ENCODE results near the gene PTGER1. TPM values are rescaled to one million over a fixed set of nuclear protein-coding genes. Genes with fewer than 3 reads are reported as not detected.

The PTGER1 gene
- total and polyA plus RNA-seq, 2 of the 13 experiments (the other 11 are each of a cell fraction or from before 2014, with no cell fraction given): 0.13 TPM; not detected in 1

DNA sequence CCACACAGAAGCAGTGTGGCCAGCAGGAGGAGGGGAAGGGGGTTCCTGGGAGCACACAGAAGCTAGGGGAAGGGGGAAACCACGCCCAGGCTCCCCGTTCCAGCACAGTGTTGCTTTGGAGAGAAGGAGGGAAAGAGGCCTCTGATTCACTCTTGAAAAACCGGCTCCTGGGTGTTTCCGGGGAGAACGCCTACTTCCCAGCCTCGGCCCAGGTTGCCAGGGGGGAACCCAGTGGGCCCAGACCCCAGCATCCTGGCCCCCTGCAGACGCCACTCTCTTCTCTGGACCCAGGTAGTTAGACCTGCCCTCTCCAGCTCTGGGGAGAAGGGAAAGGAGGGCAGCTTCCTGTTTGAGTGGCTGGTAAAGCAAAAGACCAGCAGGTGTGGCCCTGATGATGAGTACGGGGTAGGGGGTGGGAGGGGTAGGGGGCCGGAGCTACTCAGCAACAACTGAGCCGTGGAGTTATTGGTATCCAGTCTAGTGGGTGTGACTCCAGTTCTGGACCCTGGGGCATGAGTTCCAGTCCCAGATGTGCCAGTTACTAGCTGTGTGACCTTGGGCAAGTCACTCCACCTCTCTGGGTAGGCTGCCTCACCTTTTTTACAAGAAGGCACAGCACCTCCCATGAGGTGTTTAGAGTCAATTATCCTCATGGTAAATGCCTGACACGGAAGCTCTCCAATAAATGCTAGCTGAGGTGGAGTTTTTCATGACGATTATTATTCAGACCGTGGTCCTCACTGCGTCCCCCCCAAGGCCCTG, 19.9 kb upstream of the PTGER1 start:
- peak overlapping the region; percentile 70 for H3K9ac ChIP-seq (ENCODE audit: insufficient read depth, low read depth, low read length)
- in situ Hi-C loops (cut with HindIII; ENCODE audit: extremely low pct_ligation_motif_present, low pct_unique_long_range_greater_than_20kb) (no loop called here), intact Hi-C loops (cut with micrococcal nuclease; ENCODE audit: unreplicated experiment) (no loop called here)
- CTCF ChIA-PET (ENCODE audit: low intra/inter-chr PET ratio, low total read pairs): no interaction called here
- no peak overlapping the region for H2AFZ ChIP-seq (ENCODE audit: low read length)
- peaks cover 13% of the 10 kb centered on the region for H3K79me2 ChIP-seq (ENCODE audit: insufficient read depth, low read length)
- ATAC-seq (no peak), DNase-seq (ENCODE audit: low spot score) (no peak), FAIRE-seq (no peak)
- peak; percentile 65 for TF ChIP-seq ZMYM3 (CRISPR knock-in tag; IDR thresholded peaks at IDR 0.05)
- TF ChIP-seq ASH2L (IDR thresholded peaks at IDR 0.05; ENCODE audit: insufficient read length, low read depth, low read length): no peak
- TF ChIP-seq, protein P1, sequence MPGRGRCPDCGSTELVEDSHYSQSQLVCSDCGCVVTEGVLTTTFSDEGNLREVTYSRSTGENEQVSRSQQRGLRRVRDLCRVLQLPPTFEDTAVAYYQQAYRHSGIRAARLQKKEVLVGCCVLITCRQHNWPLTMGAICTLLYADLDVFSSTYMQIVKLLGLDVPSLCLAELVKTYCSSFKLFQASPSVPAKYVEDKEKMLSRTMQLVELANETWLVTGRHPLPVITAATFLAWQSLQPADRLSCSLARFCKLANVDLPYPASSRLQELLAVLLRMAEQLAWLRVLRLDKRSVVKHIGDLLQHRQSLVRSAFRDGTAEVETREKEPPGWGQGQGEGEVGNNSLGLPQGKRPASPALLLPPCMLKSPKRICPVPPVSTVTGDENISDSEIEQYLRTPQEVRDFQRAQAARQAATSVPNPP (CRISPR knock-in tag; IDR thresholded peaks at IDR 0.05): no peak
- TF ChIP-seq, protein P2, sequence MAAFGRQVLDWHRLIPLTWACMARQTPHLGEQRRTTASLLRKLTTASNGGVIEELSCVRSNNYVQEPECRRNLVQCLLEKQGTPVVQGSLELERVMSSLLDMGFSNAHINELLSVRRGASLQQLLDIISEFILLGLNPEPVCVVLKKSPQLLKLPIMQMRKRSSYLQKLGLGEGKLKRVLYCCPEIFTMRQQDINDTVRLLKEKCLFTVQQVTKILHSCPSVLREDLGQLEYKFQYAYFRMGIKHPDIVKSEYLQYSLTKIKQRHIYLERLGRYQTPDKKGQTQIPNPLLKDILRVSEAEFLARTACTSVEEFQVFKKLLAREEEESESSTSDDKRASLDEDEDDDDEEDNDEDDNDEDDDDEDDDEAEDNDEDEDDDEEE (CRISPR knock-in tag; IDR thresholded peaks at IDR 0.05): no peak
- no peak for TF ChIP-seq TFE3 (CRISPR knock-in tag; IDR thresholded peaks at IDR 0.05)
- TF ChIP-seq KDM4B (CRISPR knock-in tag; IDR thresholded peaks at IDR 0.05): no peak
- no peak for TF ChIP-seq MATR3 (CRISPR knock-in tag; IDR thresholded peaks at IDR 0.05)
- peak; percentile 94 for TF ChIP-seq ZNF768 (CRISPR knock-in tag; IDR thresholded peaks at IDR 0.05)
- TF ChIP-seq ZNF776 (CRISPR knock-in tag; IDR thresholded peaks at IDR 0.05): no peak
- no peak for TF ChIP-seq ISL2 (CRISPR knock-in tag; IDR thresholded peaks at IDR 0.05)
- TF ChIP-seq FOXC1 (CRISPR knock-in tag; IDR thresholded peaks at IDR 0.05; ENCODE audit: borderline replicate concordance): no peak
- TF ChIP-seq MTA3 (CRISPR knock-in tag; IDR thresholded peaks at IDR 0.05): no peak
- no peak for TF ChIP-seq TBL1XR1 (IDR thresholded peaks at IDR 0.05; ENCODE audit: borderline replicate concordance, low read length, partially characterized antibody)
- no peak for TF ChIP-seq MXI1 (IDR thresholded peaks at IDR 0.05; ENCODE audit: borderline replicate concordance, low read depth, low read length)
- TF ChIP-seq RFX1 (IDR thresholded peaks at IDR 0.05): no peak
- TF ChIP-seq SMAD3 (CRISPR knock-in tag; IDR thresholded peaks at IDR 0.05): no peak
- TF ChIP-seq CHCHD3 (CRISPR knock-in tag; IDR thresholded peaks at IDR 0.05): peak; percentile 40; the same call in 1 of the 2 replicates
- TF ChIP-seq NFKB2 (CRISPR knock-in tag; IDR thresholded peaks at IDR 0.05; ENCODE audit: borderline replicate concordance): no peak
- TF ChIP-seq, protein P3, sequence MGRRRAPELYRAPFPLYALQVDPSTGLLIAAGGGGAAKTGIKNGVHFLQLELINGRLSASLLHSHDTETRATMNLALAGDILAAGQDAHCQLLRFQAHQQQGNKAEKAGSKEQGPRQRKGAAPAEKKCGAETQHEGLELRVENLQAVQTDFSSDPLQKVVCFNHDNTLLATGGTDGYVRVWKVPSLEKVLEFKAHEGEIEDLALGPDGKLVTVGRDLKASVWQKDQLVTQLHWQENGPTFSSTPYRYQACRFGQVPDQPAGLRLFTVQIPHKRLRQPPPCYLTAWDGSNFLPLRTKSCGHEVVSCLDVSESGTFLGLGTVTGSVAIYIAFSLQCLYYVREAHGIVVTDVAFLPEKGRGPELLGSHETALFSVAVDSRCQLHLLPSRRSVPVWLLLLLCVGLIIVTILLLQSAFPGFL (CRISPR knock-in tag; IDR thresholded peaks at IDR 0.05): no peak
- H3K27me3 ChIP-seq (ENCODE audit: control insufficient read depth in 1 of 2, insufficient read depth in 2 of 2, low read length in 2 of 2): no peaks in the 10 kb centered on the region
- POLR2A ChIA-PET: interaction anchor here (2.0 to 8.5 kb wide), 2 partner anchors 23 to 59 kb away, joined by 6 to 123 read pairs; partner anchors contain the start of gene DNAJB1
- WGBS (ENCODE audit: low lambda C conversion rate): 60% methylated on average over 9 of the region's 14 CpGs
- H4K20me1 ChIP-seq (ENCODE audit: insufficient read depth, low read length): no peaks in the 10 kb centered on the region
- H3K4me1 ChIP-seq (ENCODE audit: insufficient read depth, low read length): peaks cover 37% of the 10 kb centered on the region
- BruUV-seq (replicated peaks): no TSS peak
- H3K36me3 ChIP-seq (replicated peaks in 1 of 2; ENCODE audit: control insufficient read depth in 1 of 2, insufficient read depth in 2 of 2, low read length in 2 of 2): no peaks in the 10 kb centered on the region
- H3K4me3 ChIP-seq (replicated peaks in 1 of 3; ENCODE audit: insufficient read depth in 1 of 3, low read depth in 2 of 3, low read length in 3 of 3): peak overlapping the region; percentile 84 to 88 (median 87)
- H3K27ac ChIP-seq (ENCODE audit: extremely low read length, insufficient read depth, low read length): peak overlapping the region; percentile 40
- peak overlapping the region; percentile 97 for H3K4me2 ChIP-seq (ENCODE audit: low read depth, low read length)
- no peaks in the 10 kb centered on the region for H3K9me3 ChIP-seq (ENCODE audit: low read length)
